HCT116 (cell line): ENCODE data around the gene POLE. TPM values are rescaled to one million over a fixed set of nuclear protein-coding genes. Genes with fewer than 3 reads are reported as not detected.

Source experiments
- ATAC-seq: fragments of 200-7000 bp; cut with Tn5 transposase; 2 replicates; pipeline ENCODE4 v1.9.1; 2020; ENCODE audit warnings: mild to moderate bottlenecking, moderate library complexity
- BruUV-seq: library from RNA; stranded (reverse); fragments of 400-500 nt; replicated peaks from 2 replicates; lab custom pipeline; 2021; lab: Mats Ljungman, UMichigan
- CTCF ChIA-PET: fragments of 300-600 bp; sonication (Branson Sonifier 250); formaldehyde crosslinking; loops from one replicate; lab custom pipeline; 2021; ENCODE audit warnings: antibody characterized with exemption; lab: Charles Lee
- POLR2A ChIA-PET: fragments of 300-600, 350-600 bp; sonication (Branson Sonifier 250); formaldehyde crosslinking; loops from one replicate; lab custom pipeline; 2021; ENCODE audit warnings: antibody characterized with exemption; lab: Charles Lee
- RAD21 ChIA-PET, 2 experiments: fragments of 300-600 bp; sonication (Branson Sonifier 250); formaldehyde crosslinking; loops; one replicate each; lab custom pipeline; 2023; ENCODE audit warnings: low total read pairs in 2 of 2; ENCODE audit not compliant: uncharacterized antibody in 2 of 2, unreplicated experiment in 2 of 2, low non-redundant PET in 1 of 2; lab: Charles Lee
- DNase-seq: peaks from one replicate; pipeline ENCODE4 v3.0.0-alpha.2; 2010; ENCODE audit warnings: low read depth, low spot score
- H2AFZ ChIP-seq: fragments of 200-600 bp; shearing (Covaris generic), sonication (generic); 2 replicates; pipeline ENCODE4 v1.6.1; 2017; ENCODE audit warnings: low read depth, mixed run types, mixed read lengths, antibody characterized with exemption, low read length; ENCODE audit not compliant: poor library complexity, severe bottlenecking
- H3K27ac ChIP-seq: 2 replicates; pipeline ENCODE4 v1.5.1; 2012; ENCODE audit warnings: low read depth, low read length
- H3K27me3 ChIP-seq: fragments of 200-600 bp; sonication (generic); 2 replicates; pipeline ENCODE4 v1.6.1; 2016; ENCODE audit warnings: mixed run types, low read length, mixed read lengths; ENCODE audit not compliant: insufficient read depth
- H3K36me3 ChIP-seq, 2 experiments: fragments of 200-500 bp in 1 of 2; fragments of 200-600 bp in 1 of 2; sonication (Bioruptor generic) in 1 of 2; sonication (generic) in 1 of 2; 2 replicates each; pipeline versions ENCODE4 v1.5.1 to v1.6.1; 2014 to 2016; ENCODE audit warnings: low read length in 2 of 2, inconsistent platforms in 1 of 2, mixed read lengths in 1 of 2, mixed run types in 1 of 2; ENCODE audit not compliant: insufficient read depth in 2 of 2, control insufficient read depth in 1 of 2
- H3K4me1 ChIP-seq, 2 experiments: fragments of 200-600 bp in 1 of 2; sonication (generic) in 1 of 2; 2 replicates each; pipeline versions ENCODE4 v1.5.1 to v1.6.1; 2012 to 2017; ENCODE audit warnings: low read length in 2 of 2, inconsistent platforms in 1 of 2, mild to moderate bottlenecking in 1 of 2, mixed read lengths in 1 of 2, mixed run types in 1 of 2, moderate library complexity in 1 of 2; ENCODE audit not compliant: insufficient read depth in 2 of 2, control insufficient read depth in 1 of 2
- H3K4me2 ChIP-seq: fragments of 200-600 bp; sonication (generic); 2 replicates; pipeline ENCODE4 v1.6.1; 2017; ENCODE audit warnings: mixed run types, low read length, mixed read lengths
- H3K4me3 ChIP-seq, 2 experiments: fragments of 200-600 bp in 1 of 2; sonication (generic) in 1 of 2; replicated peaks in 1 of 2; 2 replicates each; pipeline ENCODE4 v1.5.1; 2011 to 2016; ENCODE audit warnings: low read length in 2 of 2, control low read depth in 1 of 2, low read depth in 1 of 2, mild to moderate bottlenecking in 1 of 2, mixed read lengths in 1 of 2, mixed run types in 1 of 2
- H3K79me2 ChIP-seq: fragments of 200-600 bp; sonication (generic); 2 replicates; pipeline ENCODE4 v1.6.1; 2017; ENCODE audit warnings: mild to moderate bottlenecking, mixed run types, low read length, moderate library complexity, mixed read lengths; ENCODE audit not compliant: insufficient read depth
- H3K9ac ChIP-seq: fragments of 200-600 bp; sonication (generic); 2 replicates; pipeline ENCODE4 v1.6.1; 2016; ENCODE audit warnings: low read length, mixed read lengths
- H3K9me2 ChIP-seq: fragments of 200-600 bp; sonication (generic), shearing (Covaris generic); 2 replicates; pipeline ENCODE4 v1.6.1; 2017; ENCODE audit warnings: mixed run types, mild to moderate bottlenecking, moderate library complexity; ENCODE audit not compliant: insufficient read depth
- H3K9me3 ChIP-seq, 2 experiments: fragments of 200-500 bp in 1 of 2; fragments of 200-600 bp in 1 of 2; sonication (Bioruptor generic) in 1 of 2; sonication (generic) in 1 of 2; 2 replicates each; pipeline ENCODE4 v1.6.1; 2014 to 2017; ENCODE audit warnings: low read length in 2 of 2, mixed read lengths in 2 of 2, inconsistent platforms in 1 of 2, low read depth in 1 of 2, mild to moderate bottlenecking in 1 of 2, mixed run types in 1 of 2, moderate library complexity in 1 of 2; ENCODE audit not compliant: control insufficient read depth in 1 of 2, insufficient read depth in 1 of 2
- H4K20me1 ChIP-seq: fragments of 200-600 bp; sonication (generic), shearing (Covaris generic); 2 replicates; pipeline ENCODE4 v1.6.1; 2017; ENCODE audit warnings: mixed run types, mild to moderate bottlenecking, moderate library complexity; ENCODE audit not compliant: insufficient read depth
- CEBPB ChIP-seq: IDR thresholded peaks from 2 replicates; pipeline ENCODE4 v1.6.1; 2012; ENCODE audit warnings: low read depth
- EGR1 ChIP-seq: IDR thresholded peaks from 2 replicates; pipeline ENCODE4 v1.6.1; 2012; ENCODE audit warnings: low read depth
- EZH2 ChIP-seq: fragments of 200-600 bp; sonication (generic); IDR thresholded peaks from 2 replicates; pipeline ENCODE4 v1.6.1; 2017; ENCODE audit warnings: antibody characterized with exemption, mixed run types
- FOSL1 ChIP-seq: IDR thresholded peaks from 2 replicates; pipeline ENCODE4 v1.6.1; 2012; ENCODE audit warnings: low read depth
- MAX ChIP-seq: IDR thresholded peaks from 2 replicates; pipeline ENCODE4 v1.6.1; 2012
- POLR2AphosphoS5 ChIP-seq: IDR thresholded peaks from 2 replicates; pipeline ENCODE4 v1.6.1; 2011; ENCODE audit warnings: mild to moderate bottlenecking, low read depth, low read length, moderate library complexity
- RAD21 ChIP-seq: IDR thresholded peaks from 2 replicates; pipeline ENCODE4 v1.6.1; 2012; ENCODE audit warnings: low read depth, mild to moderate bottlenecking
- SIN3A ChIP-seq: IDR thresholded peaks from 2 replicates; pipeline ENCODE4 v1.6.1; 2012; ENCODE audit warnings: low read depth
- SRF ChIP-seq: IDR thresholded peaks from 2 replicates; pipeline ENCODE4 v1.6.1; 2012; ENCODE audit warnings: low read depth
- intact Hi-C: fragments of 100-400 bp; cut with micrococcal nuclease; formaldehyde crosslinking; loops from 2 replicates; pipeline ENCODE4 v1.10.0; 2022
- total RNA-seq: library from RNA; stranded (reverse); gene quantifications from one replicate; pipeline ENCODE4 v1.2.1, GENCODE V29; 2021; ENCODE audit not compliant: unreplicated experiment
- TF ChIP-seq, protein P1 (sequence below): IDR thresholded peaks from 2 replicates; pipeline ENCODE4 v1.6.1; 2011; ENCODE audit warnings: mild to moderate bottlenecking, low read length, moderate library complexity; ENCODE audit not compliant: insufficient replicate concordance; ENCODE audit errors: extremely low read depth

The POLE gene
- total RNA-seq, 1 experiment from 2014 or later, result 128 TPM

DNA sequence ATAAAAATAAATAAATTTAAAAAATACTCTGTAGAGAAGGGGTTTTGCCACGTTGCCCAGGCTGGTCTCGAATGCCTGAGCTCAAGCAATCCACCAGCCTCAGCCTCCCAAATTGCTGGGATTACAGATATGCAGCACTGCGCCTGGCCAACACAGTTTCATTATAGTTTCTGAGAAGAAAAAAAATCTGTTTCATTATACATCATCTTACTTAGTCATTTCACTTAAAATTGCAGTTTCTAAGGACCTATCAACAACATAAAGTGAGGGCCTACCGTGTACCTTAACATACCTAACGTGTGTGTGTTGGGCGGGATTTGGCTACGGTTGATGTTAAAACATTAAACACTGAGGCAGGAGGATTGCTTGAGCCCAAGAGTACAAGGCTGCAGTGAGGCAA, 40.3 kb downstream of the POLE start:
- intact Hi-C loops, result no loop called here
- no peak overlapping the region for H3K9ac ChIP-seq
- RAD21 ChIA-PET, result no interaction called here
- H3K27ac ChIP-seq, result no peak overlapping the region
- H3K36me3 ChIP-seq, result peaks cover 26 to 50% of the 10 kb centered on the region in 2 experiments; a peak in 3 of 4 replicates
- H3K9me2 ChIP-seq, result no peaks in the 10 kb centered on the region
- no peaks in the 10 kb centered on the region for H3K4me1 ChIP-seq
- no peak overlapping the region for H3K4me3 ChIP-seq
- DNase-seq, result no peak
- H3K27me3 ChIP-seq, result no peaks in the 10 kb centered on the region
- POLR2A ChIA-PET, result no interaction called here
- CTCF ChIA-PET, result no interaction called here
- no peak overlapping the region for H3K4me2 ChIP-seq
- H3K9me3 ChIP-seq, result no peaks in the 10 kb centered on the region
- no TSS peak for BruUV-seq
- H2AFZ ChIP-seq, result no peak overlapping the region
- no peak for ATAC-seq
- no peaks in the 10 kb centered on the region for H4K20me1 ChIP-seq
- TF ChIP-seq MAX (no peak), RAD21 (no peak), EGR1 (no peak)
- H3K79me2 ChIP-seq, result no peaks in the 10 kb centered on the region

DNA sequence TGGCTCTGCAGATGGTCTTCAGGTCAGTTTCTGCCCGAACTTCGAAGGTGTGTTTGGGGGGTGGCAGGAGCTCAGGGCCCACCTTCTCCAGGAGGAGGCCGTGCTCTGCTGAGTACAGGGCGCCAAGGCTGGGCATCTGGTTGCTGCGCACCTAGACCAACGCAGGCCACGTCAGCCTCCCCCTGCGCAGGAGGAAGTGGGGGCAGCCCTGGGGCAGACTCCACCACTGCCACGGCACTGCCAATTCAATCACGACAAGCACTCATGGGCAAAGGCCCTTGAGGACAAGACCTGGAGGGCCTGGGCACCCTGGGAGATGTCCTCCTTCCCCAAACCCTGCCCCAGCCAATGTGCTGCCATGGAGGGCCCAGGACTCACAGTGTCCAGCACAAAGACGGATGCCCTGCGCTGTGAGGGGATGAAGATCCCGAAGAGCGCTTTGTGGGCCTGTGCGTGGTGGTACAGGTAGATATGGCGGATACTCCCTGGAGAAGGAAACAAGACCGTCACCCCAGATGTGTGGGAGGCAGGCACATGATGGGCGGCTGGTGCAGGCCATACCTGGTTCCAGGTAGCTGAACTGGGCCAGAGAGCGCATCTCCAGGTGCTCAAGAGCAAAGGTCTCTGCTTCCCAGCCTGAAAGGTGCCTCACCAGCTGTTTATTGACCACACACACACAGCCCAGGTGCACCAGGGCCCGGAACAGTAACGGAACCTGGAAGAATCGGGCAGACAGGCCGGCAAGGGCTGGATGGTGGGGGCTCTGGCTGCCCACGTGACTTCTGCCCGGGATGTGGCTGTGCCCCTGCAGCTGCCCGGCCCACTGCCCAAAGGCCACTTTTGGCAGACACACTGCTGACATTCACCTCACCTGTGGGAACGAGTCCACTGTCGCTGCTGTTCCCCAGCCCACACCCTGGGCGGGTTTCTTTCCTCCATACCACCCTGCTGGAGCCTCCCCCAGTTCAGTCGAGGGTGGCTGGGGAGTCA, 44.0 kb downstream of the POLE start:
- intact Hi-C loops, result no loop called here
- no peak overlapping the region for H3K9ac ChIP-seq
- H3K27me3 ChIP-seq, result no peaks in the 10 kb centered on the region
- H3K36me3 ChIP-seq, result peaks cover 28 to 47% of the 10 kb centered on the region in 2 experiments; a peak in 3 of 4 replicates
- no peaks in the 10 kb centered on the region for H3K9me3 ChIP-seq
- DNase-seq (no peak), ATAC-seq (no peak)
- no peak overlapping the region for H2AFZ ChIP-seq
- no peaks in the 10 kb centered on the region for H4K20me1 ChIP-seq
- H3K79me2 ChIP-seq, result no peaks in the 10 kb centered on the region
- ChIA-PET RAD21 (no interaction called here), CTCF (no interaction called here)
- no peaks in the 10 kb centered on the region for H3K9me2 ChIP-seq
- no peaks in the 10 kb centered on the region for H3K4me1 ChIP-seq
- no peak for TF ChIP-seq SRF
- no peak for TF ChIP-seq CEBPB
- no peak for TF ChIP-seq FOSL1
- TF ChIP-seq, protein P1, sequence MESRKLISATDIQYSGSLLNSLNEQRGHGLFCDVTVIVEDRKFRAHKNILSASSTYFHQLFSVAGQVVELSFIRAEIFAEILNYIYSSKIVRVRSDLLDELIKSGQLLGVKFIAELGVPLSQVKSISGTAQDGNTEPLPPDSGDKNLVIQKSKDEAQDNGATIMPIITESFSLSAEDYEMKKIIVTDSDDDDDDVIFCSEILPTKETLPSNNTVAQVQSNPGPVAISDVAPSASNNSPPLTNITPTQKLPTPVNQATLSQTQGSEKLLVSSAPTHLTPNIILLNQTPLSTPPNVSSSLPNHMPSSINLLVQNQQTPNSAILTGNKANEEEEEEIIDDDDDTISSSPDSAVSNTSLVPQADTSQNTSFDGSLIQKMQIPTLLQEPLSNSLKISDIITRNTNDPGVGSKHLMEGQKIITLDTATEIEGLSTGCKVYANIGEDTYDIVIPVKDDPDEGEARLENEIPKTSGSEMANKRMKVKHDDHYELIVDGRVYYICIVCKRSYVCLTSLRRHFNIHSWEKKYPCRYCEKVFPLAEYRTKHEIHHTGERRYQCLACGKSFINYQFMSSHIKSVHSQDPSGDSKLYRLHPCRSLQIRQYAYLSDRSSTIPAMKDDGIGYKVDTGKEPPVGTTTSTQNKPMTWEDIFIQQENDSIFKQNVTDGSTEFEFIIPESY, result no peak
- no peak for TF ChIP-seq POLR2AphosphoS5
- TF ChIP-seq SIN3A, result no peak
- TF ChIP-seq RAD21, result no peak
- no peak for TF ChIP-seq EZH2
- TF ChIP-seq EGR1, result no peak
- TF ChIP-seq, all 23 proteins: peak for 0
- no TSS peak for BruUV-seq
- POLR2A ChIA-PET, result no interaction called here
- H3K27ac ChIP-seq, result no peak overlapping the region
- H3K4me2 ChIP-seq, result no peak overlapping the region
- H3K4me3 ChIP-seq, result no peak overlapping the region
